ENCODE data around the gene KIF25.
"Not testable (repeated sequence)": the region's sequence is repeated elsewhere in the genome, so short reads cannot be mapped to it uniquely, and the experiment has no call there.

Gene KIF25

GRCh38 chr6:167975458-167975857 is 22.0 kb upstream of the KIF25 start:
- H3K27ac ChIP-seq: peak overlapping the region; percentile 64
- no peak for TF ChIP-seq CTCF (conservative IDR thresholded peaks at IDR 0.05)

GRCh38 chr6:167976116-167976657 is 21.3 kb upstream of the KIF25 start:
- not testable (repeated sequence) for H3K27ac ChIP-seq

GRCh38 chr6:167976708-167977107 is 20.8 kb upstream of the KIF25 start:
- H3K27ac ChIP-seq: no peak overlapping the region
- no peak for TF ChIP-seq CTCF (conservative IDR thresholded peaks at IDR 0.05)

GRCh38 chr6:167977717-167978467 is 19.6 kb upstream of the KIF25 start:
- TF ChIP-seq CTCF (conservative IDR thresholded peaks at IDR 0.05): no peak
- no peak overlapping the region for H3K27ac ChIP-seq

- TF ChIP-seq CTCF (conservative IDR thresholded peaks at IDR 0.05): no peak
- H3K27ac ChIP-seq: no peak overlapping the region
Observed at GRCh38 chr6:167978607-167979006, 18.9 kb upstream of the KIF25 start.

- TF ChIP-seq CTCF (conservative IDR thresholded peaks at IDR 0.05): no peak
- H3K27ac ChIP-seq: no peak overlapping the region
Observed at GRCh38 chr6:167979436-167980139, 17.9 kb upstream of the KIF25 start.

GRCh38 chr6:167980911-167981580 is 16.4 kb upstream of the KIF25 start:
- TF ChIP-seq CTCF (conservative IDR thresholded peaks at IDR 0.05): no peak
- no peak overlapping the region for H3K27ac ChIP-seq

All from VCaP (cell line).